ENCODE data around the gene ADIRF.
"Not testable (repeated sequence)": the region's sequence is repeated elsewhere in the genome, so short reads cannot be mapped to it uniquely, and the experiment has no call there.

Gene ADIRF

GRCh38 chr10:86968271-86968993 lies at the start of gene ADIRF:
Gene ADIRF (plus strand): TSS chr10:86968482. CDS start chr10:86968545, 63 bp downstream.
- DNase-seq (ENCODE audit: insufficient read length, low spot score) (no peak), FAIRE-seq (no peak)

- FAIRE-seq (no peak), DNase-seq (ENCODE audit: insufficient read length, low spot score) (no peak)
These were observed 45.7 kb upstream of the ADIRF start for GRCh38 chr10:86922553-86922961.

DNA sequence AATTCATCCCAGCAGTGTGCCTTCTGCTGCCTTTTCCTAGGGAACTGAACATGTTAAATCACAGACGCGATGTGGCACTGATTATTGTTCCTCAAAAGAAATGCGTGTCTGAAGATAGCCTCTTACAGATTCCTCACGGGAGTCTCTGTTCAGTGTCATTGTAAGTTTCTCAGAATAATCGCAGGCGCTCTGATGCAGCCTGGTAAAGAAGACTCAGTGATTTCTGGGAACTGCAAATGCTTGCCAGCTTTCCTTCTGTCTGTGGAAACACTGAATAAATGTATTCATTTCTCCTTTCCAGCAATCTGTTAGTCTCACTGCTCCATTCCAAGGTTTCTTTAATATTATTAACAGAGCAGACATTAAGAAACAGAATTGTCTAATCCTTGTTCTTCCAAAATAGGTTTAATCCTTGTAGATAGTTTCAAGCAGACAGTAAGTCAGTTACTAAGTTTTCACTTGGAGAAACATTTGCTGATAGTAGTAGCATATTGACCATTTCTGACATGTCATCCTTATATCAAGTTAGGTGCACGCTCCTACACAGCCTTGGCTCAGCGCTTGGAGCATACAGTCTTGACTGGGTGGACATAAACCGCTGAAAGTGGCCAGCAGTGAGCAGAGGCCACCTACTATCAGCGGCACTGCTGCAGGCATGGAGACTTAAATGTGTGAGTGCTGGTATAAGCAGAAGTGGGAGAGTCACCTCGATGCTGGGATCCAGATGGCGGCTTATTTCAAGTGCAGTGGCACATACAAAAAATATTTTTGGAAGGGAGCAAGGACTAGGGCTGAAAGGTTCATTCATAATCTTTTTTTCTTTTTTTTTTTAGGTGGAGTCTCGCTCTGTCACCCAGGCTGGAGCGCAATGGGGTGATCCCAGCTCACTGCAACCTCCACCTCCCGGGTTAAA lies 38.6 kb upstream of the ADIRF start:
- DNase-seq (ENCODE audit: insufficient read length, low spot score) (no peak), FAIRE-seq (no peak)

- FAIRE-seq (no peak), DNase-seq (ENCODE audit: insufficient read length, low spot score) (no peak)
These were observed 36.4 kb upstream of the ADIRF start for GRCh38 chr10:86931872-86932271.

GRCh38 chr10:86932674-86933073 lies 35.6 kb upstream of the ADIRF start:
- DNase-seq (ENCODE audit: insufficient read length, low spot score): no peak
- FAIRE-seq: no peak

- DNase-seq (ENCODE audit: insufficient read length, low spot score); FAIRE-seq: not testable (repeated sequence)
These were observed 34.0 kb upstream of the ADIRF start for GRCh38 chr10:86934162-86934711.

DNA sequence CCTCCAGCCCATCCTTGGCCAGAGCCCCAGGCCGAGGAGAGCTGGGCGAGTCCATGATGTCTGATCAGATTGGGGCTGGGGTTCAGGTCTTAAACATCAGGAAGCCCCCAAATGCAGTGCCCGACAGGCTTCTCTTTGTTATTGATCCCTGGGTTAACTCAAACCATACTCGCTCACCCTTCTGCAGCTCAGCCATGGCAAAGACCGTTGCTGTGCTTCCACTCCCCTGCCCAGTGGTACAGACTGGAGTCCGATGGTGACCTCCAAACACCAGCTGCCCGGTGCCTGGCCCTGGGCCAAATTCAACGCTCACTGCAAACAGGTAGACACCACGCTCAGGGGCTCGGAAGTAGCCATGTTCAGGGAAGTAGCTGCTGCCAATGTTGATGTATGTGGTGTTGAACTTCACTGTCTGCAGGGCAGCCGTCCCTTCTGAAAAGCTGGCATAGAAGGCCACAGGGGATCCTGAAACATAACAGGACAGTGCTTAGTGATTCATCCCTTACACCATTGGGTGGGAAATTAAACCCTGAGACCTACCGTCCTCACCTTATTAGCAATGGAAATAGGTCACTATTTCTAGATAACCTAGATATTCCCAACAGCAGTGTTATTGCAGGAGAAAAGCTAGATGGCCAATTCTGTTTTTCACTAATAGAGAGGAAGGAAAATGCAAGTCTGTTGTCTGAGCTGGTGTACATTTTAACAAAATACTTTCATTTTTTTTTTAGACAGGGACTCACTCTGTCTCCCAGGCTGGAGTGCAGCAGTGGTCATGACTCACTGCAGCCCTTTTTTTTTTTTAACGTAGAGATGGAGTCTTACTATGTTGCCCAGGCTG lies 31.4 kb upstream of the ADIRF start:
- no peak for FAIRE-seq
- no peak for DNase-seq (ENCODE audit: insufficient read length, low spot score)

GRCh38 chr10:86937502-86938154 lies 30.7 kb upstream of the ADIRF start:
- FAIRE-seq: no peak
- DNase-seq (ENCODE audit: insufficient read length, low spot score): no peak

DNA sequence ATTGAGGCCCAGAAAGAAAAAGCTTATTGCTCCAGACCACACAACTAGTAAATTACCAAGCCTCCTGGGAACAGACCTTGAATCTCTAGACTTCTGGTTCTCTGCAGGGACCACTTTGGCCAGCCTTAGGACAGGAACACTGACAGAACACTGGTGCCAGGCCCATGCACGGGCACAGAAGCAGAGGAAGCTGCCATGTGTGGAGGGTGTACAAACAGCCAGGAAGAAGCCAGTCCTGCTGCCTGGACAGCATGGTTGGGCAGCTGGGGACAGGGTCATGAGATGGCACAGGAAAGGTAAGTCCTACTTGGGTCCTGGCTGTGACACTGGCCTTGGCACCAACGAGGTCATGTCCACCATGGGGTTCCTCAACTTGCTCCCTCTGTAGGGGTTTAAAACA lies 30.0 kb upstream of the ADIRF start:
- FAIRE-seq: peak; percentile 26

GRCh38 chr10:86940076-86940475 lies 28.2 kb upstream of the ADIRF start:
- not testable (repeated sequence) for DNase-seq (ENCODE audit: insufficient read length, low spot score); FAIRE-seq

More for the DNA sequence above, 30.0 kb upstream of the ADIRF start:
- DNase-seq (ENCODE audit: insufficient read length, low spot score): no peak

DNA sequence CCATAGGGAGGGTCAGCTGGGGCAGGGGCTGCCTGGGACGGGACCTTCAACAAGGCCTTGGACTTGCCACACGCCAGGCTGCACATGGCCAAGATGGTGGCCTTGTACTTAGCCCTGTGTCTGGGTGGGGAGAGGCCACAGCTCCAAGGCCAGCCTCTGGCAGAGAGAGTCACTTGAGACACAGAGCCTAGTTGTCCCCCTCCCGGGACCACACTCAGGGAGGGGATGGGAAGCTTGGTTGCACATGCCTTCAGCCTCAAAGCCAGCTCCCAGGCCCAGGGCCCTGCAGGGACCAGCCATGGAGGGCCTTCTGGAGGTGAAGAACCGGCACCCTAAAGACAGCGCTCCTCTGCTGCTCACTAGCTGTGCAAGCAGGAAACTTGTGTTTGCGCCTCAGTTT lies 27.6 kb upstream of the ADIRF start:
- DNase-seq (ENCODE audit: insufficient read length, low spot score) (no peak), FAIRE-seq (no peak)

- no peak for FAIRE-seq
- DNase-seq (ENCODE audit: insufficient read length, low spot score): no peak
These were observed 26.9 kb upstream of the ADIRF start for GRCh38 chr10:86941426-86941825.

DNA sequence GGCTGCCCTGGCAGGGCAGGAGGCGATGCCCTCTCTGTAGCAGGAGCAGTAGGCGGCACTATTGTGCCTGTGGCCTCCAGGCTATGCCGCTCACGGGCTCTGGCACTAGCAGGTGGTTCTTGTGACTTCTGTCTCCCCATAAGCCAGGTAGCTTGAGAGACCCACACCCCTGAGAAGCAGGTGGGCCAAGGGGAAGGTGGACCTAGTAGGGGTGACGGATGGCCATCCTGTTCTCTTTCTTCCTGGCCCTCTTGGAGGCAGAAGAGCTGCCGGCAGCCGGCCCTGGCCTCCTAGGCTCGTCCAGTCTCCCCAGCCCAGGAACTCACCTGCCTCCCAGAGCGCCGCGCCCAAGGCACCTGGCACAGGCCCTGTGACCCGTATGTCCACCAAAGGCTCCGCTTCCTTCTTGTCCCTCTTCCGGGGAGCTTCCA lies 26.3 kb upstream of the ADIRF start:
- DNase-seq (ENCODE audit: insufficient read length, low spot score): no peak

GRCh38 chr10:86942441-86943315 lies 25.6 kb upstream of the ADIRF start:
- FAIRE-seq: no peak
- DNase-seq (ENCODE audit: insufficient read length, low spot score): no peak

More for the DNA sequence above, 26.3 kb upstream of the ADIRF start:
- no peak for FAIRE-seq

GRCh38 chr10:86943316-86944030 lies 24.8 kb upstream of the ADIRF start:
- DNase-seq (ENCODE audit: insufficient read length, low spot score) (no peak), FAIRE-seq (no peak)

DNA sequence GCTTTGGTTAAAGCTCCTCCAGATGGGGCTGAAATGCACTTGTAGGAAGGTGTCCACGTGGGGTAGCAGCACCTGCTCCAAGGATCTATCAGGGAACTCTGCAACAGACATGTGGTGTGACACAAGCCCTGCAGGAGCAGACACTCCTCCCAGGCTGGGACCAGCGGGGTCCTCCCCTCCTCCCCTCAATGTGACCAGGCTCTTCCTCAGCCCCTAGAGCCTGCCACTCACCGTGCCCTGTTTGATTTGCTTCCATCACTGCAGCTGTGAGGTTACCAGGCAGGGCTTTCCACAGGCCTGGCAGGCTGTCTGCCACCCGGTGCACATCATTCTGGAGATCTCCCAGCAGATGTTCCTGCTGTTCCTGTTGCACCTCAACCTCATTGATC lies 24.3 kb upstream of the ADIRF start:
- DNase-seq (ENCODE audit: insufficient read length, low spot score) (no peak), FAIRE-seq (peak; percentile 55)

GRCh38 chr10:86944471-86944870 lies 23.8 kb upstream of the ADIRF start:
- no peak for FAIRE-seq
- DNase-seq (ENCODE audit: insufficient read length, low spot score): no peak

- DNase-seq (ENCODE audit: insufficient read length, low spot score) (no peak), FAIRE-seq (no peak)
These were observed 23.4 kb upstream of the ADIRF start for GRCh38 chr10:86944907-86945306.
